ENCODE measurements around the gene HLX.

GRCh38 chr1:220924331-220924970, 45.2 kb downstream of the HLX start:
- TF ChIP-seq CTCF (IDR thresholded peaks at IDR 0.05) (no peak), EZH2 (IDR thresholded peaks at IDR 0.05) (no peak), EZH2phosphoT487 (IDR thresholded peaks at IDR 0.05) (no peak)

All from neural progenitor cell (in vitro differentiated cells).